Choroid plexus epithelial cell (primary cell): ENCODE results near the gene MSRB2.
"Not testable (repeated sequence)": the region's sequence is repeated elsewhere in the genome, so short reads cannot be mapped to it uniquely, and the experiment has no call there.

Experiments
- DNase-seq: peaks from one replicate; pipeline ENCODE4 v3.0.0-alpha.2; 2010; ENCODE audit warnings: low read depth
- H3K4me3 ChIP-seq: 2 replicates; pipeline ENCODE4 v1.5.1; 2011; ENCODE audit warnings: low read depth, mild to moderate bottlenecking, control low read depth, low read length, moderate library complexity
- TF ChIP-seq, protein P1 (sequence below): conservative IDR thresholded peaks from 2 replicates; pipeline ENCODE4 v1.5.1; 2011; ENCODE audit warnings: low read depth, mild to moderate bottlenecking, control low read depth, inconsistent platforms, low read length, moderate library complexity

MSRB2 gene

DNA sequence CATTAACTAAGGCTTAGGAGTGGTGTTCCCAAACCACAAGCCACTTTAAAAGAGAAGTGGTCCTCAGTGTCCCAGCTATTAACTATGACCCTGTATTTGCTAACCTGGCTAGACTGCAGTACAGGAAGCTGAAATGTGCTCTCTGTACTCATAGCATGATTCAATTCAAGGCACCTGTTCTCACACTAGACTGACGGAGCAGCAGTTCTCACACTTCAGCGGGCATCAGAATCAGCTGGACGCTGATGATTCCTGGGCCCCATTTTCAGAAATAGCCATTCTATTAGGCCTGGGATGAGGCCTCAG, 24.5 kb upstream of the MSRB2 start:
- no peak for DNase-seq
- H3K4me3 ChIP-seq = no peak overlapping the region
- TF ChIP-seq, protein P1, sequence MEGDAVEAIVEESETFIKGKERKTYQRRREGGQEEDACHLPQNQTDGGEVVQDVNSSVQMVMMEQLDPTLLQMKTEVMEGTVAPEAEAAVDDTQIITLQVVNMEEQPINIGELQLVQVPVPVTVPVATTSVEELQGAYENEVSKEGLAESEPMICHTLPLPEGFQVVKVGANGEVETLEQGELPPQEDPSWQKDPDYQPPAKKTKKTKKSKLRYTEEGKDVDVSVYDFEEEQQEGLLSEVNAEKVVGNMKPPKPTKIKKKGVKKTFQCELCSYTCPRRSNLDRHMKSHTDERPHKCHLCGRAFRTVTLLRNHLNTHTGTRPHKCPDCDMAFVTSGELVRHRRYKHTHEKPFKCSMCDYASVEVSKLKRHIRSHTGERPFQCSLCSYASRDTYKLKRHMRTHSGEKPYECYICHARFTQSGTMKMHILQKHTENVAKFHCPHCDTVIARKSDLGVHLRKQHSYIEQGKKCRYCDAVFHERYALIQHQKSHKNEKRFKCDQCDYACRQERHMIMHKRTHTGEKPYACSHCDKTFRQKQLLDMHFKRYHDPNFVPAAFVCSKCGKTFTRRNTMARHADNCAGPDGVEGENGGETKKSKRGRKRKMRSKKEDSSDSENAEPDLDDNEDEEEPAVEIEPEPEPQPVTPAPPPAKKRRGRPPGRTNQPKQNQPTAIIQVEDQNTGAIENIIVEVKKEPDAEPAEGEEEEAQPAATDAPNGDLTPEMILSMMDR = no peak

DNA sequence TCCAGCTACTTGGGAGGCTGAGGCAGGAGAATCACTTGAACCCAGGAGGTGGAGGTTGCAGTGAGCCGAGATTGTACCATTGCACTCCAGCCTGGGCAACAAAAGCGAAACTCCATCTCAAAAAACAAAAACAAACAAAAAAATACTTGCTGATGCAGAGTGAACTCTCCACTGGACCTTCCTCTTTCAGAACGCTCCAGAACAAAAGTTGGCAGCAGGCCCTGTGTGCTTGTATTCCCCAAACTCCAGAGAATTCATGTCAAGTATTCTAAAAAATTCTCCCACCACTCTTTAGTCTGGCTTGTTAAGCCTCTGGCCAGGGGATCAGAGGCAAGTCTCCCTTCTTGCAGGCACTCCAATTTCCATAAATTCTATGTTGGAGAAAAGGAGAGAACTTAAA, 22.8 kb upstream of the MSRB2 start:
- H3K4me3 ChIP-seq, DNase-seq: not testable (repeated sequence)

DNA sequence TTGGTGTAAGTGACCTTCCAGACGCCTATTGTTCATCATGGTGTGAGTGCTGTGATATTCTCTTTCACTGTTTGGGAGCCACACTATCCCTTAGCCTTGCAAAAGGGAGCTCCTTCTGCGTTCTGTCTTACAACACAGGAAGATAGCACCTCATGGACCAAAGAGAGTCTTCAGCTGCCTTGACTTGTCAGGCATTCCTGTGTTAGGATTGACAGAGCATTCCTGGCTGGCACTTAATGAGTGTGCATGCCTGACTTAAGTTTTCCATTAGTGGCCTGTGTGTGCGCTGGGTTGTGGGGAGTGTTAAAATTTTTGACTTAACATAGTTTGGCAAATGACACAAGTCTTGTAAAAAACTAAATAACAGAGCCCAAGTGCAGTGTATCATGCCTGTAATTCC, 21.9 kb upstream of the MSRB2 start:
- DNase-seq = no peak
- H3K4me3 ChIP-seq = no peak overlapping the region
- TF ChIP-seq, protein P1 = no peak

DNA sequence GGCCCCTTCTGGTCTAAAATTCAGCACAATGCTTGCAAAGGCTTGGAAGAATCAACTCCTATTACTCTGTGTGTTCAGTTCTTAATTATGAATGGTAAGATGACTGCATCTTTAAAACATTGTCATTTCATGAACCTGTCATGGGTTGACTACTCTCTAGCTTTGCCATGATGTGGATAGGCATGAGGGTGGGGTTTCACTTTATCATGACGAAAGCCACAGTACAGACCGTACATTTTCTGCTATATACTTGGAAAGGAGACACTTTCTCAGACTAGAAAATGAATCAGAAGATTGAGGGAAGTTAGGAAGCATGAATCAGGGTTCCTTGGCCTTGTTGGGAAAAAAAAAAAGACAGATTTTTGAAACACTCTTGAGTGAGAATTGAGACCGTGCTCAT, 19.7 kb upstream of the MSRB2 start:
- TF ChIP-seq, protein P1 = no peak
- no peak overlapping the region for H3K4me3 ChIP-seq
- no peak for DNase-seq

DNA sequence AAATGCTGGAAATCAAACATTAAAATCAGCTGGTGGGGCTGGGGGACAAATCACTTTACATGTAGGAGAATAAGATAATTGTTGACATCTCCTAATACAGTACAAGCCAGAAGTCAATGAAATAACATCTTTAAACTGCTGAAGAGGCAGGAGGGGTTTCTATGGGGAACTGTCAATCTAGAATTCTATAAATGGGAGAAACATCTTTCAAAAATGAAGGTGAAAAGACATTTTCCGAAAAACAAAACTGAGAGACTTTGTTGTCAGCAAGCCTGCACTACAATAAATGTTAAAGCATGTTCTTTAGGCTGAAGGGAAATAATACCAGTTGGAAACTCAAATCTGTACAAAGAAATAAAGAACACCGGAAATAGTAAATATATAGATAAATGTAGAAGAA, 17.3 kb upstream of the MSRB2 start:
- H3K4me3 ChIP-seq = no peak overlapping the region
- no peak for DNase-seq
- TF ChIP-seq, protein P1 = no peak

DNA sequence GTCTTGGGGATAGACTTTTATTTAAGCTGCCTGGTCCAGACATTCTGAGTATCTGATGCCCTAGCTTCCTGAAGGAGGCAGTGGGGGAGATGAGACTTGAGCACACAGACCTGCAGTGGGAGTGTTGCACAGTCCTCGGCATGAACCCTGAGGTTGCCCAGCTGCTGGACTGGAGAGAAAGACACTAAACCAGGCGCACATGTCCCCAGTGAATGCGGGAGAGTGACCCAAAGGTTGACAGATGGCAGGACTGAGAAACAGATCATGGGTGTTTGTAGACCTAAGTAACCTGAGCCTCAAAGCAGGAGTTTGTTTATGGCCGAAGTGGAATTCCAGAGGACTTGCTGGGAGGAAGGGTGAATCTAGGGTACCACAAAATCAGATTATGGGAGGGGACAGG, 15.7 kb upstream of the MSRB2 start:
- TF ChIP-seq, protein P1 = no peak
- H3K4me3 ChIP-seq = no peak overlapping the region
- DNase-seq = no peak

DNA sequence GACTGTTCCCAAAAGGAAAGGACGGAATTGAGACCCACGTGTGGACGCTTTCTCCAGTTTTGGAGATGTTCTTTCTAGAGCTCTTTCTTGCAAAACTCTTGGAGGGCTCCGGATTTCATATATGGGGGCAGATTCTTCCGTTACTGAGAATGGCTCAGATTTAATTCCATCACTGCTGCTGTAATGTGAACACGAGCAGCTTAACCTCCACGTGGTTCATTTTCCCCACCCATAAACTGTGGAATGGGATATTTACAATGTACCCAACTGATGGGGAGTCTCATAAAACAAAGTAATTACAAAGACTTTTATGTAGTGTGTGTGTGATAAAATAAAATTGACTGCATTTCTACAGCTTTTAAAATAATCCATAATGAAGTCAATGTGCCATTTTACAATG, 15.1 kb upstream of the MSRB2 start:
- no peak for DNase-seq
- no peak overlapping the region for H3K4me3 ChIP-seq
- TF ChIP-seq, protein P1 = no peak

DNA sequence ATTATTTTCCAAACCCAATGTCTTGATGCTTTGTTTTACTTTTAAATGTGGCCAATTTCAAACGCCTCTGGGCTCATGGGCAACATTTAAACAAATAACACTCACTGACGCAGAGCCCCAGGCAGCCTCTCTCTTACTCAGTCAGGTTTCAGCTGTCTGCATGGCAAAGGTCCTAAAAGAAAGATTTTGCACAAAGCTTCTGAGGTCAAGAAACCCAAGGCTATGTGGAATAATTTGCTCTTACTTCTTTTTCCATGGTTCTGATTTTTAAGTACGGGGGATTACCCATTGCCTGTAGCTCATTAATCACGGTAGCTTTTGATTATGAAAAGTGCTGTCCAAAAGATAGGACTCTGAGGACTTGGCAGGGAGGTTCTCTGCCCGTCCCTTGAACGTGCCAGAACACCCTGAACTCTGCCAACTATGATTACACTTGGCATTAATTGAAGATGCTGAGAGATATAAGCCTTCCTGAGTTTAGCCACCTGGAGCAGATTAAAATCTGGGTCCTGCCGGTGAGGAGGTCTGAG, 14.1 kb upstream of the MSRB2 start:
- DNase-seq = no peak
- H3K4me3 ChIP-seq = no peak overlapping the region
- TF ChIP-seq, protein P1 = no peak
